Naive thymus-derived CD4-positive, alpha-beta T cell (primary cell): ENCODE data around the gene IMPACT. TPM values are rescaled to one million over a fixed set of nuclear protein-coding genes. Genes with fewer than 3 reads are reported as not detected.

ENCODE experiments used
- ATAC-seq: fragments of 150-1000 bp; cut with Tn5 transposase; 2 replicates; pipeline ENCODE4 v1.10.0; 2021; ENCODE audit warnings: mild to moderate bottlenecking, moderate library complexity
- CTCF ChIA-PET: fragments of 350-600 bp; sonication (Branson Sonifier 250); formaldehyde crosslinking; loops from one replicate; lab custom pipeline; 2021; ENCODE audit warnings: antibody characterized with exemption; lab: Charles Lee
- POLR2A ChIA-PET: fragments of 350-600 bp; sonication (Branson Sonifier 250); formaldehyde crosslinking; loops from one replicate; lab custom pipeline; 2021; ENCODE audit warnings: antibody characterized with exemption, inconsistent platforms; lab: Charles Lee
- DNase-seq, 9 donors: peaks; one replicate each; pipeline versions ENCODE4 v3.0.0 to v3.0.0-alpha.2; 2020 to 2022; ENCODE audit warnings: mixed read lengths in 1 of 9
- H3K27ac ChIP-seq: one replicate; pipeline ENCODE4 v1.7.0; 2013; ENCODE audit warnings: mild to moderate bottlenecking, low read depth, low read length, moderate library complexity
- H3K27me3 ChIP-seq, 2 donors: one replicate each; pipeline ENCODE4 v1.7.0; 2013; ENCODE audit warnings: low read length in 2 of 2, mild to moderate bottlenecking in 2 of 2, moderate library complexity in 2 of 2; ENCODE audit not compliant: control insufficient read depth in 2 of 2, insufficient read depth in 2 of 2
- H3K36me3 ChIP-seq, 3 experiments: 1 replicate in 2 of 3; 2 replicates in 1 of 3; pipeline ENCODE4 v1.7.0; 2013; ENCODE audit warnings: low read length in 3 of 3, mild to moderate bottlenecking in 3 of 3, moderate library complexity in 1 of 3; ENCODE audit not compliant: insufficient read depth in 3 of 3, control insufficient read depth in 2 of 3
- H3K4me1 ChIP-seq, 2 donors: one replicate each; pipeline ENCODE4 v1.7.0; 2013; ENCODE audit warnings: low read length in 2 of 2, mild to moderate bottlenecking in 2 of 2, moderate library complexity in 1 of 2; ENCODE audit not compliant: control insufficient read depth in 2 of 2, insufficient read depth in 2 of 2
- H3K4me3 ChIP-seq: 2 replicates; pipeline ENCODE4 v1.7.0; 2013; ENCODE audit warnings: mild to moderate bottlenecking, low read length
- H3K9me3 ChIP-seq, 3 experiments: 1 replicate in 2 of 3; 2 replicates in 1 of 3; pipeline ENCODE4 v1.7.0; 2013; ENCODE audit warnings: low read length in 3 of 3; ENCODE audit not compliant: control insufficient read depth in 2 of 3
- H3K27ac Mint-ChIP-seq, 9 donors: one replicate each; pipeline ENCODE4 v1.8.0; 2020 to 2022; ENCODE audit warnings: mixed read lengths in 9 of 9, mild to moderate bottlenecking in 8 of 9, moderate library complexity in 5 of 9, inconsistent platforms in 2 of 9
- H3K27me3 Mint-ChIP-seq, 5 donors: one replicate each; pipeline ENCODE4 v1.8.0; 2021 to 2022; ENCODE audit warnings: mixed read lengths in 5 of 5, mild to moderate bottlenecking in 1 of 5
- H3K36me3 Mint-ChIP-seq, 5 donors: one replicate each; pipeline ENCODE4 v1.8.0; 2020 to 2022; ENCODE audit warnings: mixed read lengths in 5 of 5, mild to moderate bottlenecking in 3 of 5, inconsistent platforms in 1 of 5
- H3K4me1 Mint-ChIP-seq, 7 donors: one replicate each; pipeline ENCODE4 v1.8.0; 2020 to 2022; ENCODE audit warnings: mixed read lengths in 7 of 7, mild to moderate bottlenecking in 3 of 7, inconsistent platforms in 1 of 7
- H3K4me3 Mint-ChIP-seq, 10 donors: one replicate each; pipeline ENCODE4 v1.8.0; 2020 to 2022; ENCODE audit warnings: mild to moderate bottlenecking in 10 of 10, mixed read lengths in 10 of 10, moderate library complexity in 6 of 10, inconsistent platforms in 2 of 10
- H3K9me3 Mint-ChIP-seq, 11 donors: one replicate each; pipeline ENCODE4 v1.8.0; 2020 to 2022; ENCODE audit warnings: mixed read lengths in 11 of 11, mild to moderate bottlenecking in 4 of 11, inconsistent platforms in 1 of 11, moderate library complexity in 1 of 11
- intact Hi-C, 2 donors: fragments of 100-400 bp; cut with micrococcal nuclease; formaldehyde crosslinking; loops; one replicate each; pipeline ENCODE4 v1.15.1; 2023
- polyA plus RNA-seq, 2 donors: library from polyadenylated mRNA; unstranded; fragments of 300-500 nt; fragmentation: Illumina TruSeq; gene quantifications; one replicate each; pipeline ENCODE4 v1.2.3, GENCODE V29; 2021
- total RNA-seq, 6 experiments: library from RNA in 5 of 6; stranded (reverse) in 5 of 6; gene quantifications; 1 replicate in 5 of 6; 2 replicates in 1 of 6; pipeline ENCODE4 v1.2.3 and lab custom pipeline; 2021 to 2026

IMPACT gene
- total and polyA plus RNA-seq, 7 experiments from 2014 or later, result 7.8 to 21.1 (median 15.5) TPM

DNA sequence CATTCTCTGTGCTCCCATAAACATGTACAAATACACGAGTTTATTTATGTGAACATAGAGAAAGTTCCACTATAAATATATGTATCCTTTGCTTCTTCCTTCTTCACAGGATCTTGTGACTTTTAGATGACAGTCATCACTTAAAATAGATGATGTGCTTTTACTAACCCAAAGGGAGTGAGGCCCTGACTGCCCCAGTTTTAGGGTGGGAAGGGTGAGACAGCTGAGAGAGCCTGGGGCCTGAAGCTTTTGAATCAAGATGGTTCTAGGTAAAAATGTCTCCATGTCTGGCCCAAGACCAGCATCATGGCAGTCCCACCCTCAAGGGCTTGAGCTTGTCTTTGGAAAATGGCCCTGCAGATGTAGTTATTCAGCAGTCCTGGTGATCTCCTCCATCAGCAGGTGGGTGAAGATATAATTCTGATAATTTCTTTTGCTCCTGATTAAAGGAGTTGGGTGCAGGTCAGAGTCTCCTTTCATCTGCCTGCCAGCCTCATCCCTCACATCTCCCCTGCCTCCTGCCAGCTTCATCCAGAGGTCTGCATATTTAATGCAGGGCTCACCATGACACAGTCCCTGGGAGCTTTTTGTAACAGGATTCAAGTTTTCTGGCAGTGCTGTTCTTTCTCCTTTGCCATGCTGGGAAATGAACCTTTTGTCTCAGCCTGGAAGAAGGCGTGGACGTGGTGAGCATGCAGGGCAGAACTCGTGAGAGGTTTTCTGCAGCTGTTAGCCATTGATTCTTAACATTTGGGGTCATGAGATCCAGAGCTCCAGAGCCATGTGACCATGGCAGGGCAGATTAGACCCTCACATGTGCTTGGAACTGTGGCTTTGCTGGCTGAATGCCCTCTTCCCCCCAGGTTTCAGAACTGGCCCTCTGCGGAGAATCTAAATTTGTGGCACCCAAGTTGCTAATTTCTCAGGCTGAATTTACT lies 36.6 kb downstream of the IMPACT start:
- Mint-ChIP-seq H3K4me1 (peaks cover 0 to 27% (median 0%) of the 10 kb centered on the region in 7 donors), H3K27me3 (peaks cover 0 to 9% (median 7%) of the 10 kb centered on the region in 5 donors), H3K4me3 (no peak overlapping the region), H3K27ac (no peak overlapping the region), H3K9me3 (peaks cover 0 to 6% (median 0%) of the 10 kb centered on the region in 11 donors), H3K36me3 (peaks cover 0 to 5% (median 4%) of the 10 kb centered on the region in 5 donors)
- DNase-seq, result no peak
- Histone ChIP-seq H3K36me3 (no peaks in the 10 kb centered on the region), H3K4me1 (no peaks in the 10 kb centered on the region), H3K9me3 (no peaks in the 10 kb centered on the region), H3K27ac (no peak overlapping the region), H3K27me3 (no peaks in the 10 kb centered on the region), H3K4me3 (no peak overlapping the region)
- intact Hi-C loops, result no loop called here
- ChIA-PET POLR2A (no interaction called here), CTCF (no interaction called here)
- ATAC-seq, result no peak

DNA sequence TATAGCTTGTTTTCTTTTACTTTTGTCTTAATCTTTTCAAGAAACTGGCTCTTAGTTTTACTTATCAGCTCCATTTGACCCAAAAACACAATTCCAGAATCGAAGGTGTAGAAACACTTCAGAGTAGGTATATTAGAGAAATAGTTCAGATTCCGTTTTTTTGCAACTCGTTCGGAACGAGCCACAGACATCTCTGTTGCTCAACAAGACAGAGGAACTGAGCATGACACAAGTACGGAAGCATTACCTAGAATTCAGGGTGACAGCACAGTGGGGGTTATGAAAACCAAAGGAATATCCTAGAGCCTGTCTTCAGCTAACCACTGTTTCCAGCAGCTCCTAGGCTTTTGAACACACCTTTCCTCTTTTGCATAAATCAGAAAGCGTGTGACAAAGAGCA lies 39.0 kb downstream of the IMPACT start:
- Histone ChIP-seq H3K9me3 (no peaks in the 10 kb centered on the region), H3K4me1 (no peaks in the 10 kb centered on the region), H3K4me3 (no peak overlapping the region), H3K36me3 (no peaks in the 10 kb centered on the region), H3K27ac (no peak overlapping the region), H3K27me3 (no peaks in the 10 kb centered on the region)
- Mint-ChIP-seq H3K4me1 (peaks cover 0 to 18% (median 0%) of the 10 kb centered on the region in 7 donors), H3K4me3 (no peak overlapping the region), H3K9me3 (no peaks in the 10 kb centered on the region), H3K36me3 (no peaks in the 10 kb centered on the region), H3K27me3 (peaks cover 0 to 9% (median 7%) of the 10 kb centered on the region in 5 donors), H3K27ac (no peak overlapping the region)
- peak; percentile 60 for ATAC-seq
- ChIA-PET POLR2A (no interaction called here), CTCF (no interaction called here)
- no peak for DNase-seq
- intact Hi-C loops, result no loop called here

DNA sequence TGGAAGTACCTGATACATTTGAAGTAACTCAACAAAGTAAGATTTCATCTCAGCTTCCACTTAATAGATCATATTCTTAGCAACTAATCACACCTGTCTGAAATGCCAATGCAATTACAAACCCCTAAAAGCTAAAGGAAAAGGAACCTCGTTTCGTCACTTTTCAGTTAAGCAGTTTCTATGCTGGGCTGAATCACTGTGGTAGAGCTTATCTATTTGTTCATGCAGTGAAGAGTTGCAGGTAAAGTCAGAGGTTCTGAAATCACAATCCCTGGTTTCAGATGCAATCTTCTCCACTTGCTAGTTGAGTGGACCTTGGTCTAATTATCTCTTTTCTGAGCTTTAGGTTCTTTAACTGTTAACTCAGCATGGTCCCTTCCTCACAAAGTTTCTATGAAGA lies 40.3 kb downstream of the IMPACT start:
- Histone ChIP-seq H3K4me1 (no peaks in the 10 kb centered on the region), H3K36me3 (no peaks in the 10 kb centered on the region), H3K27ac (no peak overlapping the region), H3K9me3 (no peaks in the 10 kb centered on the region), H3K4me3 (no peak overlapping the region), H3K27me3 (no peaks in the 10 kb centered on the region)
- no peaks in the 10 kb centered on the region for H3K36me3 Mint-ChIP-seq
- peaks cover 0 to 12% (median 0%) of the 10 kb centered on the region in 7 donors for H3K4me1 Mint-ChIP-seq
- DNase-seq (no peak), ATAC-seq (no peak)
- ChIA-PET CTCF (no interaction called here), POLR2A (no interaction called here)
- no peaks in the 10 kb centered on the region for H3K9me3 Mint-ChIP-seq
- no peak overlapping the region for H3K27ac Mint-ChIP-seq
- intact Hi-C loops, result no loop called here
- H3K27me3 Mint-ChIP-seq, result peaks cover 0 to 9% (median 7%) of the 10 kb centered on the region in 5 donors
- no peak overlapping the region for H3K4me3 Mint-ChIP-seq

DNA sequence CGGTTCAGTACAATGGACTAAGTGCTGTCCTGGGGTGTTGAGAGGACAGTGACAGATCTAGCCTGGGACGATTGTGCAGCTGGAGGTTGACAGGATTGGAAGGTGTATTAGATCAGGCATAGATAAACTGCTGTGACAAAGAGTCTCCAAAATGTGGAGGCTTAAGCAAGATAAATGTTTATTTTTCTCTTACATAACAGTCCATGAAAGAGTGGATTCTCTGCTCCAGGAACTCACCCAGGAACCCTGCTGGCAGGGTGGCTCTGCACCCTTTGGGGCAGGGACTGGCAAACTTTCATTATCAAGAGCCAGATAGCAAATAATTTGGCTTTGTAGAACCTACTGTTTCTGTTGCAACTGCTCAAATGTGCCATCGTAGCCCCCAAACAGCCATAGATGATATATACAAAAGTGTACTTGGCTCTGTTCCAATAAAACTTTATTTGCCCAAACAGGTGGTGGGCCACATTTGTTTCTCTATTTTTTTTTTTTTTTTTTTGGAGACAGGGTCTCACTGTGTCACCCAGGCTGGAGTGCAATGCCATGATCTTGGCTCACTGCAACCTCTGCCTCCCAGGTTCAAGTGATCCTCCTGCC lies 43.6 kb downstream of the IMPACT start:
- H3K4me3 Mint-ChIP-seq, result no peak overlapping the region
- H3K36me3 ChIP-seq, result no peaks in the 10 kb centered on the region
- CTCF ChIA-PET, result no interaction called here
- H3K9me3 Mint-ChIP-seq, result no peaks in the 10 kb centered on the region
- DNase-seq (no peak), ATAC-seq (no peak)
- H3K4me1 Mint-ChIP-seq, result peaks cover 0 to 7% (median 0%) of the 10 kb centered on the region in 7 donors
- POLR2A ChIA-PET, result no interaction called here
- H3K27me3 ChIP-seq, result no peaks in the 10 kb centered on the region
- H3K4me3 ChIP-seq, result no peak overlapping the region
- H3K9me3 ChIP-seq, result no peaks in the 10 kb centered on the region
- no peak overlapping the region for H3K27ac ChIP-seq
- H3K27ac Mint-ChIP-seq, result no peak overlapping the region
- intact Hi-C loops, result no loop called here
- peaks cover 0 to 17% (median 4%) of the 10 kb centered on the region in 5 donors for H3K27me3 Mint-ChIP-seq
- H3K4me1 ChIP-seq, result no peaks in the 10 kb centered on the region
- no peaks in the 10 kb centered on the region for H3K36me3 Mint-ChIP-seq

DNA sequence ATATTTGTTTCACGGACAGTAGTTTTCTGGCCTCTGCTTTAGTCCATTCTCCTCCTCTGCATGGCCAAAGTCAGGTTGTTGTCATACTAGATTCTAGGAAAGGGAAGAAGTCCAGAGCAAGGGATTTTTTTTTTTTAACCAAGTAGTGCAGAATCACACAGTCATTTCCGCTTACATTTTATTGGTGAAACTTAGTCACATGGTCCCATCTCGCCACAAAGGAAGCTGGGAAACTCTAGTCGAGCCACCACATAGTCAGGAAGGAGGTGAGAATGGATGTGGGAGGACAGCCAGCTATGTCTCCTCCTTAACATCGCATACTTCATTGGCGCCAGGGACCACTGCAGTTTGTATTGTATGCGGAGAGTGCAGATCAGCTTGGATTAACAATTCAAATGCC lies 44.3 kb downstream of the IMPACT start:
- Mint-ChIP-seq H3K4me3 (no peak overlapping the region), H3K27me3 (peaks cover 0 to 17% (median 4%) of the 10 kb centered on the region in 5 donors), H3K36me3 (no peaks in the 10 kb centered on the region), H3K4me1 (peaks cover 0 to 7% (median 0%) of the 10 kb centered on the region in 7 donors), H3K27ac (no peak overlapping the region), H3K9me3 (no peaks in the 10 kb centered on the region)
- no peak overlapping the region for H3K4me3 ChIP-seq
- H3K27me3 ChIP-seq, result no peaks in the 10 kb centered on the region
- H3K36me3 ChIP-seq, result no peaks in the 10 kb centered on the region
- CTCF ChIA-PET, result no interaction called here
- H3K27ac ChIP-seq, result no peak overlapping the region
- H3K9me3 ChIP-seq, result no peaks in the 10 kb centered on the region
- ATAC-seq (no peak), DNase-seq (no peak)
- no peaks in the 10 kb centered on the region for H3K4me1 ChIP-seq
- POLR2A ChIA-PET, result no interaction called here
- intact Hi-C loops, result no loop called here

DNA sequence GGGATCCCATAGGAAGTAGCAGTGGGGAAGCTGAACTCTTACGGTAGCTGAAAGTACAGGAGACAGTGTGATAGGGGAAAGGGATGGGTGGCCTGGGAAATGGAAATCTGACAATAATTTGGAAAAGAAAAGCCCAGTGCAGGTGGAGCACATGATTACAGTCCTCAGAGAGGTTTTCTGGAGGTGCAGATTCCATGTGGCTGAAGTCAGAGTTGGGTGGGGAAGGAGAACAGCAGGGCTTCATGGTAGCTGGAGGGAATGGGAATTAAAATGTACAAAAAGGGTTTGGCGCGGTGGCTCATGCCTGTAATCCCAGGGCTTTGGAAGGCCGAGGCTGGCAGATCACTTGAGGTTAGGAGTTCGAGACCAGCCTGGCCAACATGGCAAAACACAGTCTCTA lies 46.1 kb downstream of the IMPACT start:
- ChIA-PET CTCF (interaction anchor here (0.8 kb wide), 1 partner anchor 14 kb away, joined by 4 read pairs; no protein-coding TSS in a partner anchor), POLR2A (no interaction called here)
- Histone ChIP-seq H3K4me3 (no peak overlapping the region), H3K36me3 (no peaks in the 10 kb centered on the region), H3K27ac (no peak overlapping the region), H3K9me3 (no peaks in the 10 kb centered on the region), H3K4me1 (peaks cover 0 to 5% of the 10 kb centered on the region in 2 donors), H3K27me3 (no peaks in the 10 kb centered on the region)
- H3K27me3 Mint-ChIP-seq, result peaks cover 0 to 25% (median 5%) of the 10 kb centered on the region in 5 donors
- H3K27ac Mint-ChIP-seq, result no peak overlapping the region
- intact Hi-C loops, result no loop called here
- H3K9me3 Mint-ChIP-seq, result no peaks in the 10 kb centered on the region
- ATAC-seq, result no peak
- DNase-seq, result no peak
- H3K36me3 Mint-ChIP-seq, result no peaks in the 10 kb centered on the region
- peaks cover 0 to 17% (median 4%) of the 10 kb centered on the region in 7 donors for H3K4me1 Mint-ChIP-seq
- H3K4me3 Mint-ChIP-seq, result no peak overlapping the region
